Hepatocyte (in vitro differentiated cells): ENCODE data around the gene TREH.

Experiments
- CTCF ChIP-seq: fragments of 200-600 bp; sonication (generic); IDR thresholded peaks from 2 replicates; pipeline ENCODE4 v1.5.1; 2016; ENCODE audit warnings: antibody characterized with exemption, mild to moderate bottlenecking; ENCODE audit not compliant: poor library complexity
- EZH2phosphoT487 ChIP-seq: fragments of 200-600 bp; sonication (generic); IDR thresholded peaks from one replicate; pipeline ENCODE4 v1.6.1; 2018; ENCODE audit warnings: antibody characterized with exemption, mild to moderate bottlenecking, low read depth, moderate library complexity; ENCODE audit not compliant: unreplicated experiment, severe bottlenecking

- no peak for TF ChIP-seq CTCF
- no peak for TF ChIP-seq EZH2phosphoT487
These were observed 35.0 kb downstream of the TREH start for GRCh38 chr11:118644496-118644895.
